Measurements from ENCODE around the gene IFI35. TPM values are rescaled to one million over a fixed set of nuclear protein-coding genes. Genes with fewer than 3 reads are reported as not detected.

Gene IFI35
- total and polyA plus RNA-seq, 2 of the 8 experiments (the other 6 are each of a cell fraction or from before 2014, with no cell fraction given), result 2.5 to 4.7 TPM

- no peak overlapping the region for H3K4ac ChIP-seq (replicated peaks; ENCODE audit: insufficient read length, low read depth, low read length)
- no peak overlapping the region for H3K56ac ChIP-seq (replicated peaks; ENCODE audit: insufficient read length, low read depth, low read length)
- H2BK12ac ChIP-seq (ENCODE audit: low read depth, low read length), result no peak overlapping the region
- H3K79me1 ChIP-seq (ENCODE audit: low read depth, low read length), result peaks cover 17% of the 10 kb centered on the region
- peaks cover 8% of the 10 kb centered on the region; the same call in 1 of the 2 replicates for H3K23me2 ChIP-seq (ENCODE audit: low read depth, low read length)
- no peak overlapping the region for H3K23ac ChIP-seq (ENCODE audit: insufficient read length)
- H2BK20ac ChIP-seq (ENCODE audit: low read length), result no peak overlapping the region
- no peak overlapping the region for H4K5ac ChIP-seq (ENCODE audit: insufficient read length, low read depth, low read length)
- no peaks in the 10 kb centered on the region for H3K27me3 ChIP-seq (replicated peaks in 1 of 4; ENCODE audit: control insufficient read depth in 3 of 4, extremely low read depth in 1 of 4, insufficient read depth in 3 of 4, low read length in 3 of 4)
- no peak overlapping the region for H4K8ac ChIP-seq (ENCODE audit: extremely low read depth, insufficient read depth, low read length)
- H3K18ac ChIP-seq (ENCODE audit: extremely low read depth, low read length), result no peak overlapping the region
- ChIA-PET POLR2A (ENCODE audit: partially characterized antibody) (interaction anchor here (0.6 to 10.8 kb wide), 8 partner anchors 8 to 1341 kb away, joined by 3 to 123 read pairs (median 5); partner anchors contain the start of genes IFI35, PTGES3L, RPL27 and RUNDC1), CTCF (ENCODE audit: partially characterized antibody) (interaction anchor here (1.0 to 1.5 kb wide), 3 partner anchors 13 to 106 kb away, joined by 3 to 4 read pairs (median 3); partner anchors contain the start of genes BRCA1 and RPL27)
- no peak overlapping the region for H2BK15ac ChIP-seq (ENCODE audit: low read length)
- no peaks in the 10 kb centered on the region for H3K9me3 ChIP-seq (ENCODE audit: insufficient read depth in 2 of 2, low read depth in 1 of 2, low read length in 1 of 2)
- FAIRE-seq, result no peak
- no peak overlapping the region for H4K91ac ChIP-seq (replicated peaks; ENCODE audit: insufficient read length, low read length)
- no peak overlapping the region for H3K14ac ChIP-seq (ENCODE audit: insufficient read length)
- H3K36me3 ChIP-seq (ENCODE audit: control insufficient read depth in 2 of 4, insufficient read depth in 4 of 4, low read length in 3 of 4), result peaks cover 6 to 39% (median 12%) of the 10 kb centered on the region in 4 experiments; a peak in 7 of 8 replicates
- H3K27ac ChIP-seq (ENCODE audit: low read depth, low read length), result no peak overlapping the region
- H2AFZ ChIP-seq (ENCODE audit: low read length), result no peak overlapping the region
- H4K20me1 ChIP-seq (replicated peaks in 1 of 2; ENCODE audit: control insufficient read depth in 1 of 2, insufficient read depth in 2 of 2, low read length in 2 of 2), result peaks cover 10% of the 10 kb centered on the region in 2 experiments
- no peak overlapping the region for H2BK5ac ChIP-seq (ENCODE audit: low read depth, low read length)
- H3K9ac ChIP-seq (replicated peaks in 1 of 4; ENCODE audit: extremely low read depth in 1 of 4, low read depth in 3 of 4, low read length in 3 of 4), result no peak overlapping the region
- no peak overlapping the region for H3K4me3 ChIP-seq (ENCODE audit: extremely low read depth in 1 of 4, insufficient read depth in 2 of 4, low read depth in 3 of 4, low read length in 4 of 4)
- 91% methylated on average over 4 of the region's 4 CpGs; no CpG with 5 or more reads in 1 of the 2 experiments for WGBS, 2 experiments (ENCODE audit: extremely low coverage in 1 of 2, insufficient coverage in 1 of 2, insufficient read length in 1 of 2, insufficient replicate concordance in 2 of 2, low coverage in 1 of 2, low lambda C conversion rate in 2 of 2, missing lambda C conversion rate in 1 of 2)
- no peak overlapping the region for H2BK120ac ChIP-seq (replicated peaks; ENCODE audit: low read depth, low read length)
- H3K4me2 ChIP-seq (ENCODE audit: insufficient read depth in 1 of 2, low read depth in 2 of 2, low read length in 2 of 2), result no peak overlapping the region; a peak in 1 of 4 replicates
- H3K4me1 ChIP-seq (replicated peaks in 1 of 4; ENCODE audit: control insufficient read depth in 3 of 4, insufficient read depth in 4 of 4, low read length in 3 of 4), result peaks cover 6 to 18% (median 12%) of the 10 kb centered on the region in 4 experiments
- peaks cover 0 to 35% of the 10 kb centered on the region in 2 experiments; a peak in 3 of 4 replicates for H3K79me2 ChIP-seq (ENCODE audit: control insufficient read depth in 1 of 2, insufficient read depth in 2 of 2, low read length in 2 of 2)
- DNase-seq (ENCODE audit: low read depth in 1 of 2, low spot score in 2 of 2), result no peak
- H2AK5ac ChIP-seq (ENCODE audit: low read depth, low read length), result no peak overlapping the region
- TF ChIP-seq JUND (IDR thresholded peaks at IDR 0.05; ENCODE audit: low read length) (no peak), SP2 (IDR thresholded peaks at IDR 0.05; ENCODE audit: low read length) (no peak), HDAC2 (IDR thresholded peaks at IDR 0.05; ENCODE audit: borderline replicate concordance in 1 of 2, low read depth in 2 of 2, low read length in 2 of 2) (no peak), RAD21 (IDR thresholded peaks at IDR 0.05 in 1 of 2, conservative IDR thresholded peaks at IDR 0.05 in 1 of 2; ENCODE audit: low read depth in 2 of 2, low read length in 2 of 2) (no peak), SIRT6 (IDR thresholded peaks at IDR 0.05; ENCODE audit: low read length) (no peak), EZH2 (IDR thresholded peaks at IDR 0.05; ENCODE audit: low read depth, low read length, severe bottlenecking) (no peak), KDM1A (IDR thresholded peaks at IDR 0.05; ENCODE audit: borderline replicate concordance, low read length) (no peak), BCL11A (IDR thresholded peaks at IDR 0.05; ENCODE audit: low read depth in 2 of 2, low read length in 2 of 2) (no peak), NANOG (IDR thresholded peaks at IDR 0.05; ENCODE audit: insufficient read depth, low read depth, low read length, poor library complexity, severe bottlenecking) (no peak), HDAC6 (IDR thresholded peaks at IDR 0.05; ENCODE audit: low read depth, low read length) (no peak), TBP (IDR thresholded peaks at IDR 0.05; ENCODE audit: low read depth, low read length) (no peak), FOSL1 (IDR thresholded peaks at IDR 0.05; ENCODE audit: insufficient read depth, low read depth, low read length) (no peak), RBBP5 (IDR thresholded peaks at IDR 0.05; ENCODE audit: borderline replicate concordance, low read depth, low read length) (no peak), POLR2A (IDR thresholded peaks at IDR 0.05; ENCODE audit: control extremely low read depth in 1 of 2, low read depth in 2 of 2, low read length in 2 of 2) (no peak)
These were observed 12.3 kb downstream of the IFI35 start for GRCh38 chr17:43018932-43019331.

Measured in H1 (cell line).